Measurements from ENCODE around the gene ABCB1. TPM values are rescaled to one million over a fixed set of nuclear protein-coding genes. Genes with fewer than 3 reads are reported as not detected.

ABCB1 gene
- total RNA-seq, 1 experiment from 2014 or later: not detected

- CTCF ChIA-PET: no interaction called here
- POLR2A ChIA-PET (ENCODE audit: unreplicated experiment): no interaction called here
- ATAC-seq: no peak
These were observed 120.7 kb downstream of the ABCB1 start for GRCh38 chr7:87479951-87480350.

DNA sequence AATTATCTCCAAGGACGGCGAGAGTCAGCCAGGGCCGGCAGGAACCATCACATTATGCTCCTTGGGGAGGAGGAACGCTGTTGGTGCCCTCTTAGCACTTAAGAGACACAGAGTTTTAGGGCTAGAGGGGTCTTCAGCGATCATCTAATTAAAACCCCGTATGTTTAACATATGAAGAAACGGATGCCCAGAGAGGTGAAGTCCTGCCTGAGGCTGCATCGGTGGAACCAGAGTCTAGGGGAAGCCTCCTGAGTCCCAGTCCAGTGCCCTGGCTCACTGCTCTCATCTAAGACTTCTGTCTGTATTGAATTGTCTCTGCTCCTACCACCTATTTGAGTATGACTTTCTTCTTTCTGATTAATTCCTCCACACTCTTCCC lies 124.5 kb downstream of the ABCB1 start:
- CTCF ChIA-PET: no interaction called here

More at GRCh38 chr7:87479951-87480350, 120.7 kb downstream of the ABCB1 start:
- Histone ChIP-seq H3K79me2 (ENCODE audit: low read length) (no peaks in the 10 kb centered on the region), H4K20me1 (ENCODE audit: low read length) (no peaks in the 10 kb centered on the region), H3K27ac (ENCODE audit: low read length) (no peak overlapping the region), H3K4me2 (ENCODE audit: low read length) (no peak overlapping the region), H3K4me3 (ENCODE audit: low read length) (no peak overlapping the region), H3K9me3 (ENCODE audit: low read length) (no peaks in the 10 kb centered on the region), H3K4me1 (ENCODE audit: insufficient read depth, low read length) (peaks cover 2% of the 10 kb centered on the region), H3F3A (ENCODE audit: low read length, unreplicated experiment) (no peaks in the 10 kb centered on the region), H3K27me3 (ENCODE audit: low read length) (peaks cover 16% of the 10 kb centered on the region), H3K9me2 (replicated peaks; ENCODE audit: low read length) (no peaks in the 10 kb centered on the region), H3K9ac (ENCODE audit: low read length) (no peak overlapping the region), H3K36me3 (ENCODE audit: low read depth, low read length) (no peaks in the 10 kb centered on the region), H2AFZ (ENCODE audit: low read length) (no peak overlapping the region)
- intact Hi-C loops (cut with micrococcal nuclease): no loop called here
- no peak for DNase-seq
- no TSS peak for BruUV-seq (replicated peaks)
- TF ChIP-seq EZH2 (IDR thresholded peaks at IDR 0.05; ENCODE audit: low read length, unreplicated experiment) (no peak), CTCF (conservative IDR thresholded peaks at IDR 0.05; ENCODE audit: low read depth, low read length) (no peak), EZH2phosphoT487 (IDR thresholded peaks at IDR 0.05; ENCODE audit: borderline replicate concordance, low read length) (no peak)

More for the DNA sequence above, 124.5 kb downstream of the ABCB1 start:
- TF ChIP-seq EZH2 (IDR thresholded peaks at IDR 0.05; ENCODE audit: low read length, unreplicated experiment) (no peak), CTCF (conservative IDR thresholded peaks at IDR 0.05; ENCODE audit: low read depth, low read length) (no peak), EZH2phosphoT487 (IDR thresholded peaks at IDR 0.05; ENCODE audit: borderline replicate concordance, low read length) (no peak)
- Histone ChIP-seq H3K27ac (ENCODE audit: low read length) (no peak overlapping the region), H3K4me1 (ENCODE audit: insufficient read depth, low read length) (peaks cover 12% of the 10 kb centered on the region), H3K79me2 (ENCODE audit: low read length) (no peaks in the 10 kb centered on the region), H3K9me2 (replicated peaks; ENCODE audit: low read length) (no peaks in the 10 kb centered on the region), H3K36me3 (ENCODE audit: low read depth, low read length) (no peaks in the 10 kb centered on the region), H3K4me2 (ENCODE audit: low read length) (no peak overlapping the region), H3K9me3 (ENCODE audit: low read length) (no peaks in the 10 kb centered on the region), H3K4me3 (ENCODE audit: low read length) (no peak overlapping the region), H4K20me1 (ENCODE audit: low read length) (no peaks in the 10 kb centered on the region), H3F3A (ENCODE audit: low read length, unreplicated experiment) (no peaks in the 10 kb centered on the region), H3K9ac (ENCODE audit: low read length) (no peak overlapping the region), H2AFZ (ENCODE audit: low read length) (no peak overlapping the region), H3K27me3 (ENCODE audit: low read length) (peaks cover 19% of the 10 kb centered on the region)
- ATAC-seq (no peak), DNase-seq (no peak)
- POLR2A ChIA-PET (ENCODE audit: unreplicated experiment): no interaction called here
- BruUV-seq (replicated peaks): no TSS peak
- intact Hi-C loops (cut with micrococcal nuclease): no loop called here

All from PC-3 (cell line).